Fibroblast of mammary gland (primary cell): ENCODE results near the gene SYCE3.
A peak's percentile ranks its signal among the peaks of the same experiment; 100 is the strongest.

Source experiments
- DNase-seq: peaks from one replicate; pipeline ENCODE4 v3.0.0-alpha.2; 2010; ENCODE audit warnings: low read depth
- H3K4me3 ChIP-seq: 2 replicates; pipeline ENCODE4 v1.5.1; 2011; ENCODE audit warnings: low read depth, mild to moderate bottlenecking, low read length, moderate library complexity; ENCODE audit not compliant: control insufficient read depth
- TF ChIP-seq, protein P1 (sequence below): conservative IDR thresholded peaks from 2 replicates; pipeline ENCODE4 v1.5.1; 2011; ENCODE audit warnings: low read depth, low read length, inconsistent platforms; ENCODE audit not compliant: control insufficient read depth, insufficient read depth

SYCE3 gene, protein sequence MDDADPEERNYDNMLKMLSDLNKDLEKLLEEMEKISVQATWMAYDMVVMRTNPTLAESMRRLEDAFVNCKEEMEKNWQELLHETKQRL

DNA sequence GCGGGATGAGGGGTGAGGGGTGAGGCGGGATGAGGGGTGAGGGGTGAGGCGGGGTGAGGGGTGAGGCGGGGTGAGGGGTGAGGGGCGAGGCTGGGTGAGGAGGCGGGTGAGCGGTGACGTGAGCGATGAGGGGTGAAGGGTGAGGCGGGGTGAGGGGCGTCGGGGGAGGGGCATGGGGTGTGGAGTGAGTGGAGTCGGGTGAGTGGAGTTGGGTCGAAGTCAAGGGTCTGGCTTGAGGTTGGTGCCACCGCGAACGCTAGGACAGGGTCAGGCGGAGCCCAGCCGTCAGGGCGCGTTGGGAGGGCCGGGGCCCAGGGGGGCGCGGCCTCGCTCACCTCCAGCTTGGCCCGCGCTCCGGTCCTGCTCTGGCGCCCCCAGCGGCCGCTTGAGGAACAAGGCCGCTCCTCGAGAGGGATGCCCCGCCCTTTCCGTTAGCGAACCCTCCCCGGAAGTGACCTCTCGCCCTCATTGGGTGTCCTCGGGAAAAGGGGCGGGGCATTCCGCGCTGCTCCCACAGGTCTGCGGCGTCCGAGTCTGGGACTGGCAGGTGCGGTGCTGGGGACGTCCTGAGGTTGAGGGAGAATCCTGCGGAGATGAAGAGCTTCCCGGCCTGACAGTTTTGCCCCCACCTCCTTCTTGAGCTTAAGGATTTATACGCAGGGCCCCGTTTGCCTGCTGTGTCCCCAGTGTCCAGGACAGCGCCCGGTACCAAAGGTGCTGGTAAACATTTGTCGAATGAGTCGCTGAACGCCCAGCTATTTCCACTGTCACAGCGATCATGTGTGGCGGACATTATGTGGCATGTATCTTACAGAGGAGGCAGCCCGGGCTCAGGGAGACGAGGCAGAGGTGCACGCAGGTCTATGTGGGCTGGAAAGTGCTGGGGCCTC lies at the start of gene SYCE3:
SYCE3 (minus strand) TSS at position 397 of the 890 bp plus-strand sequence. CDS start 6,514 bp downstream, outside the sequence.
- DNase-seq: peak; percentile 78
- TF ChIP-seq, protein P1, sequence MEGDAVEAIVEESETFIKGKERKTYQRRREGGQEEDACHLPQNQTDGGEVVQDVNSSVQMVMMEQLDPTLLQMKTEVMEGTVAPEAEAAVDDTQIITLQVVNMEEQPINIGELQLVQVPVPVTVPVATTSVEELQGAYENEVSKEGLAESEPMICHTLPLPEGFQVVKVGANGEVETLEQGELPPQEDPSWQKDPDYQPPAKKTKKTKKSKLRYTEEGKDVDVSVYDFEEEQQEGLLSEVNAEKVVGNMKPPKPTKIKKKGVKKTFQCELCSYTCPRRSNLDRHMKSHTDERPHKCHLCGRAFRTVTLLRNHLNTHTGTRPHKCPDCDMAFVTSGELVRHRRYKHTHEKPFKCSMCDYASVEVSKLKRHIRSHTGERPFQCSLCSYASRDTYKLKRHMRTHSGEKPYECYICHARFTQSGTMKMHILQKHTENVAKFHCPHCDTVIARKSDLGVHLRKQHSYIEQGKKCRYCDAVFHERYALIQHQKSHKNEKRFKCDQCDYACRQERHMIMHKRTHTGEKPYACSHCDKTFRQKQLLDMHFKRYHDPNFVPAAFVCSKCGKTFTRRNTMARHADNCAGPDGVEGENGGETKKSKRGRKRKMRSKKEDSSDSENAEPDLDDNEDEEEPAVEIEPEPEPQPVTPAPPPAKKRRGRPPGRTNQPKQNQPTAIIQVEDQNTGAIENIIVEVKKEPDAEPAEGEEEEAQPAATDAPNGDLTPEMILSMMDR: peak; percentile 52
- peak within 1 kb of the TSS; percentile 57 for H3K4me3 ChIP-seq

DNA sequence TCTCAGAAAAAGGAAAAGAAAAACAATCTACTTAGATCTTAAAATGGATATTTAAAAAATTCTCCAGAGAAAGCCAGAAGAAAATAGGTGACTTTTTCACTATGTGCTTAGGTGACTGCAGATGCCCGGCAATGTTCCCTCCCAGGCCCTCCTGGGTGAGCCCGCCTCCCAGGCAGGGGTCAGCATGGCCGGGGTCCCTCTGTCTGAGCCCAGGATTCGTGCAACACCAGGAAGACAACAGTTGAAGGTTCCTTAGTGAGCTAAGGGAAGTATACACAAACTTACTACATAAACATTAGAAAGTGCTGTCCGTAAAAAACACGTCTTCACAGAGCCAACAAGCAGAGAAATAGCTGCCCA lies 49.4 kb upstream of the SYCE3 start:
- no peak overlapping the region for H3K4me3 ChIP-seq
- DNase-seq: no peak
- TF ChIP-seq, protein P1: no peak

DNA sequence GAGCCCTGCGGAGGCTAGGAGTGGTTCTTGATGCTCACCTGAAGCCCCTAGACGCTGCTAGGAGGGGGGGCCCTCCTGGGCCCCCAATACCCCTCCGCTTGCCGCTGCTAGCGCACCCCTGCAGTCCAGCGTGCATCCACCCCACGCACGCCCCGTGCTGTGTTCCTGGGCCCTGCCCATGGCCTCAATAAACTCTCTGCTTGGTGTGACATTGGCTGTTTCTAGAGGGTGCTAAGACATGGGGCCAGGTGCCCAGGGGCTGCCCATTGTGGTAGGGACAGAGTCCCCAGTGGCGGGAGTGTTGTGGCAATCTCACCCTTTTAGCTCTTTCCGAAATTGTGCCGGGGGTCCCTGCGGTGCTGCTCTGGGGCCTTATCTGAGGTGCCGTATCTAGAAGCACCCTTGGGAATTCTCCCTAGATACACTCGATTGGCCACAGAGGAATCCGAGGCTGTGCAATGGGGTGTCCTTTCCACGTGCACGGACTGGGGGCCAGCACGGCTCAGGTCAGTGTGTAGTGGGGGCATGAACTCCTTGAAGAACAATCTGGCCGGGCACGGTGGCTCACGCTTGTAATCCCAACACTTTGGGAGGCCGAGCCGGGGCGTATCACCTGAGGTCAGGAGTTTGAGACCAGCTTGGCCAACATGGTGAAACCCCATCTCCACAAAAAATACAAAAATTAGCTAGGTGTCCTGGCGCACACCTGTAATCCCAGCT lies 48.8 kb upstream of the SYCE3 start:
- H3K4me3 ChIP-seq: no peak overlapping the region
- TF ChIP-seq, protein P1: no peak
- no peak for DNase-seq

DNA sequence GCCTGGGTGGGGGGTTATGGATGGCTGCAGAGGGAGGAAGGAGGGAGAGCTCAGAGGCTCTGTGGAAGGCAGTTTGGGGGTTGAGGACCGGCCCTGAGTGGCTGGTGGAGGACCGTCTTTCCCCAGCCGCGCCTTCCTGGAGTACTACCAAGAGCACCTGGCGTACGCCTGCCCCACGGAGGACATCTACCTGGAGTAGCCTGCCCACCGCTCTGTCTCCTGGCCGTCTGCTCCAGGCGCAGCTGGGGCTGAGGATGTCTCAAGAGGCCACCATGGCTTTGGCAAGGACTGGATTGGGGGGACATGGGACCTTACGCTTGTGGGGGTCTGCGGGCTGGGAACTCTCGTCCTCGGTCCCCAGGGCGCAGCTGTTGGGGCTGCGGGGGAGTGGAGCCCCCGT lies 47.9 kb upstream of the SYCE3 start:
- DNase-seq: no peak
- TF ChIP-seq, protein P1: no peak
- H3K4me3 ChIP-seq: no peak overlapping the region

DNA sequence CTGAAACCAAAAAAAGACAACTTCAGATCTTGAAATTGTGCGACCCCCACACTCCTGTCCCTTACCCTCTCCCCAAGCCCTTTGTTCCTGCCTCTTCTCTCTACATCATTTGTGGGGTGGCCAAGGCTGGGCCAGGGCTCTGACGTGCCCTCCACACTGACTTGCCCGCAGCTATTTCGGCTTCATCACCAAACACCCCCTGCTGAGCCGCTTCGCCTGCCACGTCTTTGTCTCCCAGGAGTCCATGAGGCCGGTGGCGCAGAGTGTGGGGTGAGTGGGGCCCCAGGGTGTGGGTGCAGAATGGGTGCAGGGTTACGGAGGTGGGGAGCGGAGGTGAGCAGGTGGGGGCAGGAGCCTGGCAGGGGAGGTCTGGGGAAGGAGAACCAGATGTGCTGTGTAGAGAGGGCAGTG lies 47.3 kb upstream of the SYCE3 start:
- TF ChIP-seq, protein P1: no peak
- H3K4me3 ChIP-seq: no peak overlapping the region
- DNase-seq: no peak

DNA sequence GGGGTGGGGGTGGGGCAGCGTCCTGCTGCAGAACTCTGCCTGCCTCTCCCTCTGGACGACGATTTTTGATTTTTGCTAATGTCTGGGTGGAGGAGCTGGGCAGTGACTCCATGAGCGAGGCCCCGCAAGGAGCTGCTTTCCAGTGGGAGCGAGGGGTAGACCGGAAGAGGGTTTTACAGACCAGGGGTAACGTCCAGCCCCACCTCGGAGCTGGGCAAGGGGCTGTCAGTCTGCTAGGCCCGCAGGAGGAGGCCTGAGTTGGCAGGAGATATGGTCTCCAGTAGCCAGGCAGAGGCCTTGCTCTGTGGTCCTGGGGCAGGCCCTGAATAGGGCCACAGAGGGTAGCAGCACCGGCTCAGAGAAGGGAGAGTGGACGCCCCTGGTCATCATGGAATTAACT lies 46.9 kb upstream of the SYCE3 start:
- H3K4me3 ChIP-seq: no peak overlapping the region
- TF ChIP-seq, protein P1: no peak
- DNase-seq: no peak
